Gastroesophageal sphincter (tissue), 3 donors: ENCODE data around the gene KRT28.

Source experiments
- CTCF ChIP-seq, 4 experiments: fragments of 200-600 bp in 2 of 4; fragments of 450-650 bp in 2 of 4; sonication (generic) in 1 of 4; IDR thresholded peaks; one replicate each; pipeline ENCODE4 v1.5.1; 2017 to 2019; ENCODE audit warnings: antibody characterized with exemption in 4 of 4, mild to moderate bottlenecking in 2 of 4, moderate library complexity in 2 of 4
- EP300 ChIP-seq: sonication (generic); formaldehyde crosslinking; IDR thresholded peaks from one replicate; pipeline ENCODE4 v1.6.1; 2017; ENCODE audit warnings: antibody characterized with exemption, mild to moderate bottlenecking
- POLR2A ChIP-seq, 2 donors: fragments of 450-650 bp; IDR thresholded peaks; one replicate each; pipeline ENCODE4 v1.6.1; 2017; ENCODE audit warnings: antibody characterized with exemption in 2 of 2, mild to moderate bottlenecking in 2 of 2, moderate library complexity in 1 of 2
- POLR2AphosphoS5 ChIP-seq: sonication (generic); formaldehyde crosslinking; IDR thresholded peaks from one replicate; pipeline ENCODE4 v1.6.1; 2017; ENCODE audit warnings: antibody characterized with exemption

DNA sequence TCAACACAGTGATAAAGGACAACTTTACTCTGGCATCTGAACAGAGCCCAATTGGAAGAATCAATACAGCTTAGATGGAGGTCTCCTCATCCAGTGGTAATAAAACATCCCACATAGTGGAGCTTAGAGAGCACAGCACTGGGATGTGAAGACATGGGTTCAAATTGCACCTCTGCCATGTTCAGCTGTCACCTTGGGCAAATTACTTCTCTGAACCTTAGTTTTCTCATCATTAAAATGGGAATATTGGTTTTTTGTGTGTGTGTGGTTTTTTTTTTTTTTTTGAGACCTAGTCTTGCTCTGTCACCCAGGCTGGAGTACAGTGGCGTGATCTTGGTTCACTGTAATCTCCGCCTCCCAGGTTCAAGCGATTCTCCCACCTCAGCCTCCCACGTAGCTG, 36.3 kb upstream of the KRT28 start:
- TF ChIP-seq POLR2A (IDR thresholded peaks at IDR 0.05) = no peak
- TF ChIP-seq CTCF (IDR thresholded peaks at IDR 0.05) = no peak
- TF ChIP-seq EP300 = no peak
- TF ChIP-seq POLR2AphosphoS5 = no peak
